SK-N-MC (cell line): ENCODE results near the gene LGALS3BP.

Experiments
- EZH2 ChIP-seq: fragments of 200-600 bp; sonication (generic); IDR thresholded peaks from one replicate; pipeline ENCODE4 v1.6.1; 2017; ENCODE audit warnings: antibody characterized with exemption
- FOXP2 ChIP-seq: optimal IDR thresholded peaks from 2 replicates; pipeline ENCODE3; 2011; ENCODE audit warnings: mild to moderate bottlenecking, moderate library complexity; ENCODE audit not compliant: insufficient read depth; ENCODE audit errors: extremely low read length, control extremely low read depth
- POLR2AphosphoS5 ChIP-seq: IDR thresholded peaks from 2 replicates; pipeline ENCODE4 v1.6.1; 2012; ENCODE audit warnings: mild to moderate bottlenecking, low read depth, low read length, borderline replicate concordance

DNA sequence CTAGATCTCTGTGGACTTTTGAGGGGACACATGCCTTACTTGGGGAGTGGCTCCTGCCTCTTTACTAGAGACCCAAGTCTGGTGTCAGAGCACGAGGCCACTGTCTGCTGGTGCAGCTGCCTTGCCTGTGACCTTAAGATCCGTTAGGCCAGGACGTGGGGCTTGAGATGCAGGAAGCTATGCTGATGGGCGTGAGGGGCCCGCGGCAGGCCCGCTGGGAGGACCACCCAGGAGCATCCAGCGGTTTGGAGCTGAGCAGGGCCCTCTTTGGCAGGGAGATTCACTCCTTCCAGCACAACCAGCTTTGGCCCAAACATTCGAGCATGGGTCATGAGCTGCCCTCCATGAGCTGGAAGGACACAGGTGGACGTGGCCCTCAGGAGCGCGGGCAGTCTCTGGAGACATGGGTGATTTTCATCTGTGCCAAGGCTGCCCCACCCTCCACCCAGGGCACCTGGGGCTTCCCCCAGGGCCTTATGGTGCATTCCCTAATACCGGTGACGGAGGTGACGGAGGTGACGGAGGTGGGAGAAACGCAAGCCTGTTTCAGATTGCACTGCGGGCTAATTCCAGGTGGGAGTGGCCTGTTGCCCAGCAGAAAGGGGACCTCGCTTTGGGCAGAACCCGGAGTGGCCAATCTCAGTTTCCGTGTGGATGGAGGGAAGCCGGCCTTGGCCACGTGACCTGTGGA lies 12.7 kb downstream of the LGALS3BP start:
- TF ChIP-seq EZH2 (no peak), POLR2AphosphoS5 (no peak), FOXP2 (no peak)
